Skeletal muscle satellite cell (primary cell): Measurements from ENCODE around the gene IZUMO2.
A peak's percentile ranks its signal among the peaks of the same experiment; 100 is the strongest.
"Not testable (repeated sequence)": the region's sequence is repeated elsewhere in the genome, so short reads cannot be mapped to it uniquely, and the experiment has no call there.

Experiments used
- H3K27me3 ChIP-seq: 2 replicates; pipeline ENCODE4 v1.7.0; 2013; ENCODE audit warnings: low read length; ENCODE audit not compliant: control insufficient read depth, insufficient read depth
- H3K36me3 ChIP-seq: 2 replicates; pipeline ENCODE4 v1.7.0; 2013; ENCODE audit warnings: mild to moderate bottlenecking, control low read depth, low read length; ENCODE audit not compliant: insufficient read depth
- H3K4me1 ChIP-seq: 2 replicates; pipeline ENCODE4 v1.7.0; 2013; ENCODE audit warnings: low read length; ENCODE audit not compliant: control insufficient read depth, insufficient read depth
- H3K4me2 ChIP-seq: 2 replicates; pipeline ENCODE4 v1.7.0; 2013; ENCODE audit warnings: mild to moderate bottlenecking, low read length
- H3K4me3 ChIP-seq: 2 replicates; pipeline ENCODE4 v1.7.0; 2013; ENCODE audit warnings: low read length
- H3K9ac ChIP-seq: 2 replicates; pipeline ENCODE4 v1.7.0; 2013; ENCODE audit warnings: mild to moderate bottlenecking, low read depth, low read length, moderate library complexity
- H3K9me3 ChIP-seq: replicated peaks from 2 replicates; pipeline ENCODE4 v1.7.0; 2013; ENCODE audit warnings: mild to moderate bottlenecking, control low read depth, low read length

Gene IZUMO2

DNA sequence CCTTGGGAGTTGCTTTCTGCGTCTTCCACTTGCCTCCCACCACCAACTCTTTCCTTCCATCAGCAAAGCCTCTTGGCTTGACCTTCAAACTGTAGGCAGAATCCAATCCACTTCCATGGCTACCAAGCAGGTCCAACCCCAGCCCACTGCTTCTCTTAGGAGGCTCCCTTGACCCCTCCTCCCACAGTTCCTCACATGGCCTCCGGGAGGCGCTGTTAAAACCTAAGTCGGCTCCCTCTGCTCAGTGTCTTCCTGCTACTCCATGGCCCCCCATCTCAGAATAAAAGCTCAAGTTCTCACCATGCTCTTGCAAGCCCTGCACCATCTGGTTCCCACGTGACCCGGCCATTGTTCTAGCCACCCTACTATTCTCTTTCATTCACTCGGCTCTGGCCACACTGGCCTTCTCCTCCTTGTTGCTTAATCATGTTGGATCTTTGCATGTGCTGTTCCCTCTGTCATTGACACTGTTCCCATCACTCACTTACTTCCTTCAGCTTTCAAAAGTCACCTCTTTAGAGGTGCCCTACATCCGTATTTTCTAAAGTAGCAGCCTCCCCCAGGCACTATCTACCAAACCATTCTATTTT, 7.5 kb downstream of the IZUMO2 start:
- Histone ChIP-seq H3K36me3 (no peaks in the 10 kb centered on the region), H3K4me1 (no peaks in the 10 kb centered on the region), H3K27me3 (no peaks in the 10 kb centered on the region), H3K9me3 (peaks cover 5% of the 10 kb centered on the region), H3K4me3 (no peak overlapping the region), H3K4me2 (no peak overlapping the region), H3K9ac (no peak overlapping the region)

DNA sequence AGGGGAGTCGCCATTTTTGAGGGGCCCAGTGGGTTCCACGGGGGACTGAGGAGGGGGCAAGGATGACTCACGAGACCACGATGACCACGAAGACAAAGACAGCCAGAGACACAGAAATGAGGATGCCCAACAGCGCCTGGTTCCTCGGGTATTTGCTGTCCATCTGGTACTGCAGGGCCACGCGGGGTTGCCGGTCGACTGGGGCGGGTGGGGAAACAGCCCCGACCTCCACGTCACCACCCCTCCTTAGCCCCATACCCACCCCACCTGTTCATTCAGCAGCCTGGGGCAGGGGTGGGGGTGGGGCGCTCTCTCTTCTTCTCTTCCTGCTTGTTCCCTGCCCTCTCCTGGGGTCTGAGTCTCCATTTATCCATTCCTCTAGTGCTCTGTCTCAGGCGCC, 8.6 kb downstream of the IZUMO2 start:
- no peak overlapping the region for H3K4me3 ChIP-seq

DNA sequence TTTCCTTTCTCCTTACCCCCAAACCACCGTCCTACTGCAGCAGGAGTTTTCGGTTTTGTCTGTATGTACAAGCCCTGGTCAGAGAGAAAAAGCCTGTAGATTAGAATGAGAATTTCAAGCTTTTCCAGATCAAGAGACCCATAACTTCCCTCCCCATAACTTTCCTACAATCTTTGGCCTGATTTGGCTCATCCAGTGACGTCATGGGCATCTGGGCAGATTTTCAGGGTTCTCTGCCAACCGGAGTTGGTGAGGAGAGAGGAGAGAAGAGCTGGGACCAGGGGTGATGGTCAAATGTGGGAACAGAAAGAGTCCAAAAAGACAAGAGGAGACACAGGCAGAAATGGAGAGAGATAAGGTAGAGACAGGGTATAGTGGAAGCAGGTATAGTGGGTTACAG, 10.5 kb downstream of the IZUMO2 start:
- H3K27me3 ChIP-seq, result no peaks in the 10 kb centered on the region

More for the DNA sequence above, 8.6 kb downstream of the IZUMO2 start:
- Histone ChIP-seq H3K9me3 (peaks cover 5% of the 10 kb centered on the region), H3K27me3 (no peaks in the 10 kb centered on the region), H3K4me2 (no peak overlapping the region), H3K9ac (no peak overlapping the region), H3K4me1 (no peaks in the 10 kb centered on the region), H3K36me3 (no peaks in the 10 kb centered on the region)

DNA sequence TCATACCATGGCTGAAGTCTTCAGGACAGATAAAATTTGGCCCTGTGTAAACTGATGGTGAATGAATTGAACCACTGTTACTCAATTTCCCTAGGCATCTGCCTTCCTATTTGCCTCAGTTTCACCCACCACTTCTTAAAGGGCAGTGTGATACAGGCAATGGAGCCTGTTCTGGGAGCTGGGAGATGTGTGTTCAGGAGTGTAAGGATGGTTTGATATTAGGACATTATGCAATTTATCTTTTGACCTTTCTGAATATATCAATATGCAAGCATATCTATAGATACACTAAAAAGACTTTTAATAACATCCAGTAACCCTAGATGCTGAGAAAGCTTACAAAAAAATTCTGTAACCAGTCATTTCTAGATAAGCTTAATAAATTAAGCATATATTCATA, 14.6 kb downstream of the IZUMO2 start:
- Histone ChIP-seq H3K4me2 (no peak overlapping the region), H3K27me3 (no peaks in the 10 kb centered on the region), H3K9ac (no peak overlapping the region), H3K4me3 (no peak overlapping the region), H3K4me1 (no peaks in the 10 kb centered on the region), H3K36me3 (no peaks in the 10 kb centered on the region), H3K9me3 (no peaks in the 10 kb centered on the region)

More for the DNA sequence above, 10.5 kb downstream of the IZUMO2 start:
- no peak overlapping the region for H3K4me2 ChIP-seq
- no peaks in the 10 kb centered on the region for H3K9me3 ChIP-seq
- H3K4me1 ChIP-seq, result no peaks in the 10 kb centered on the region
- no peak overlapping the region for H3K4me3 ChIP-seq
- H3K36me3 ChIP-seq, result no peaks in the 10 kb centered on the region
- no peak overlapping the region for H3K9ac ChIP-seq

DNA sequence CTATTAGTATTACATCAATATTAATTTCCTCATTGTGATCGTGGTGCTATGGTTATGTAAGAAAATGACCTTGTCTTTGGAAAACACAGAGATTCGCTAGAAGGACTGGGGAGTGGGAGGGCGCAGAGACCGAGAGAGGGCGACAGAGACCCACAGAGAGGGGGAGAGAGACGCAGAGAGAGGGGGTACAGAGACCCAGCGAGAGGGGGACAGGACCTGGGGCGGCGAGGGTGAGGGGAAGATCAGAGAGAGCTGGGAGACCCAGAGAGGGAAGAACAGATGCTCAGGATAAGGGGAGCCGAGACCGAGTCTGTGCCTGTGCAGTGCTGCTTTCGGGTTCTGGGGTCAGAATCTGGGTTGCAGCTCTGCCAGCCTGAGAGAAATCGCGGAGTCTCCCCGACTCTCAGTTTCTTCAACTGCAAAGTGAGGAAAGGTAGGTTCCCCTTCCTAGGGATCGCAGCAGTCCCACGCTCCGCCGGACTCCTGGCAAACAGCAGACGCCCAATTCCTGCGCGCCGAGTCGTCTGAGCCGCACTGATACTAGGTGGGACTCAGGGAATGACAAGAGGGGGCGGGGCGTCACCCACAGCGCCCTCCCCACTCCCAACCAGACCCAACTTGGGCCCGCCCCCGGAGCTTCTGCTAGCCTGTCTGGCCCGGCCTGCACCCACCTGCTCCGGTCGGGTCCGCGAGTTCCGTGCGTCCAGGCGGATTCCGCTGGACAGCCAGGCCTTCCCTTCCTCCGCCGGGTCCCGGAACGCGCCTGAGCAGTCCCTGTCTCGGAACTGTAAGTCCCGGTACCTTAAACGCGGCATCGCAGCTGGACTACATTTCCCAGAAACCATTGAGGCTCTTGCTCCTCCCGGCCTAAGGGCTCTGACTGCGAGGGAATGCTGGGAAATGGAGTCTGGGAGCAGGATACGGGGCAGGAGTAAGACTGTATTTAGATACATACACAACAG, 15.3 kb downstream of the IZUMO2 start:
- Histone ChIP-seq H3K9ac (no peak overlapping the region), H3K4me2 (peak overlapping the region; percentile 77), H3K4me3 (peak overlapping the region; percentile 62), H3K27me3 (no peaks in the 10 kb centered on the region), H3K9me3 (no peaks in the 10 kb centered on the region), H3K36me3 (no peaks in the 10 kb centered on the region), H3K4me1 (no peaks in the 10 kb centered on the region)

DNA sequence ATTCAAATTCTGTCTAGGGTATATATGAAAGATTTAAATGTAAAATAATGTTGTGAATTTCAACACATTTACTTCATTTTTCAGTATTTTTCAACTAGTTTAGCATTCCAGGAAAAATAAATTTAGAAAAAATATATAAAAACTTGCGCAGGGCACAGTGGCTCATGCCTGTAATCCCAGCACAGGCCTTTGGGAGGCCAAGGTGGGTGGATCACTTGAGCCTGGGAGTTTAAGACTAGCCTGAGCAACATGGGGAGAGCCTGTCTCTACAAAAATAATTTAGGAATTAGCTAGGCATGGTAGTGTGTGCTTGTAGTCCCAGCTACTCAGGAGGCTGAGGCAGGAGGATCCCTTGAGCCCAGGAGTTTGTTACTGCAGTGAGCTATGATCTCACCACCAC, 21.2 kb downstream of the IZUMO2 start:
- not testable (repeated sequence) for H3K36me3 ChIP-seq, H3K4me3 ChIP-seq, H3K9me3 ChIP-seq, H3K4me2 ChIP-seq, H3K9ac ChIP-seq, H3K4me1 ChIP-seq, H3K27me3 ChIP-seq

DNA sequence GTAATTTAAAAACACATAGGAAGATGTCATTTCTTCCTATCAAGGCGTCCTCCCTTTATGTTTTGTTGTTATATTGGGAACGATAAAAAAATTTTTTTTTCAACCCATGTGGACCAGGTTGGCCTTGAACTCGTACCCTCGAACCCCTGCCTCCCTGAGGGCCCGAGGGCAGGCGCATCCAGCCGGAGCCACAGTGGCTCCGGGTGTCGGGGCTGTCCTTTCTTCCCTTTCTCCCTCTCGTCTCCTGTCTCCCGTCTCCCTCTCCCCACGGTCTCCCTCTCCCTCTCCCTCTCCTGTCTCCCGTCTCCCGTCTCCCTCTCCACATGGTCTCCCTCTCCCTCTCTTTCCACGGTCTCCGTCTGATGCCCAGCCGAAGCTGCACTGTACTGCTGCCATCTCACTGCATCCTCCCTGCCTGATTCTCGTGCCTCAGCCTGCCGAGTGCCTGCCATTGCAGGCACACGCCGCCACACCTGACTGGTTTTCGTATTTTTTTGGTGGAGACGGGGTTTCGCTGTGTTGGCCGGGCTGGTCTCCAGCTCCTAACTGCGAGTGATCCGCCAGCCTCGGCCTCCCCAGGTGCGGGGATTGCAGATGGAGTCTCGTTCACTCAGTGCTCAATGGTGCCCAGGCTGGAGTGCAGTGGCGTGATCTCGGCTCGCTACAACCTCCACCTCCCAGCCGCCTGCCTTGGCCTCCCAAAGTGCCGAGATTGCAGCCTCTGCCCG, 22.8 kb downstream of the IZUMO2 start:
- not testable (repeated sequence) for H3K27me3 ChIP-seq, H3K36me3 ChIP-seq, H3K4me2 ChIP-seq, H3K4me1 ChIP-seq, H3K9me3 ChIP-seq, H3K9ac ChIP-seq, H3K4me3 ChIP-seq

DNA sequence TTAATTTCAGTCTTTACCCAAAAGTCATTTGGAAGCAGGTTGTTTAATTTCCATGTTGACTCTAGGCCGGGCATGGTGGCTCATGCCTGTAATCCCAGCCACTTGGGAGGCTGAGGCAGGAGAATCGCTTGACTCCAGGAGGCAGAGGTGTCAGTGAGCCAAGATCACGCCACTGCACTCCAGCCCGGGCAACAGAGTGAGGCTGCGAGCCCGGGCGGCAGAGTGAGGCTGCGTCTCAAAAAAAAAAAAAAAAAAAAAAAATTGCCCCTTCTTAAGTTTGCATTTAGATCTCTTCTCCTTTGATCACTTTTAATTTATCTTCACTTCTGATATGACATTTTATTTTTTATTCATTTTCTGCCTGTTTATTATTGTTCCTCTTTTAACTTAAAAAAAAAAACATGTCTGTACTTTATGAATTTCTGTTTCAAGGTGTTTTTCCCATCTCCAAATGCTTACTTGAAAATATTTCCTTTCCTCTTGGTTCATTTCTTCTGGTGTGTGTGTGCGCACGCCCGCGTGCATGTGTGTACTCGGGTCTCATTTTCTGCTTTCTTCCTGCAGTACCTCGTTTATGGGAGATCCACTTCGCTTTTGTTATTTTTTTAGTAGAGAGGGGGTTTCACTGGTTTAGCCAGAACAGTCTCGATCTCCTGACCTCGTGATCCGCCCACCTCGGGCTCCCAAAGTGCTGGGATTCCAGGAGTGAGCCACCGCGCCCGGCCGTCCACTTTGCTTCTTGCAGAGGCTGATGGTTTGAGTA, 26.3 kb downstream of the IZUMO2 start:
- H3K4me3 ChIP-seq, result peak overlapping the region; percentile 34
- H3K9me3 ChIP-seq, H3K9ac ChIP-seq, H3K4me1 ChIP-seq, H3K27me3 ChIP-seq, H3K36me3 ChIP-seq: not testable (repeated sequence)
- peak overlapping the region; percentile 26 for H3K4me2 ChIP-seq

DNA sequence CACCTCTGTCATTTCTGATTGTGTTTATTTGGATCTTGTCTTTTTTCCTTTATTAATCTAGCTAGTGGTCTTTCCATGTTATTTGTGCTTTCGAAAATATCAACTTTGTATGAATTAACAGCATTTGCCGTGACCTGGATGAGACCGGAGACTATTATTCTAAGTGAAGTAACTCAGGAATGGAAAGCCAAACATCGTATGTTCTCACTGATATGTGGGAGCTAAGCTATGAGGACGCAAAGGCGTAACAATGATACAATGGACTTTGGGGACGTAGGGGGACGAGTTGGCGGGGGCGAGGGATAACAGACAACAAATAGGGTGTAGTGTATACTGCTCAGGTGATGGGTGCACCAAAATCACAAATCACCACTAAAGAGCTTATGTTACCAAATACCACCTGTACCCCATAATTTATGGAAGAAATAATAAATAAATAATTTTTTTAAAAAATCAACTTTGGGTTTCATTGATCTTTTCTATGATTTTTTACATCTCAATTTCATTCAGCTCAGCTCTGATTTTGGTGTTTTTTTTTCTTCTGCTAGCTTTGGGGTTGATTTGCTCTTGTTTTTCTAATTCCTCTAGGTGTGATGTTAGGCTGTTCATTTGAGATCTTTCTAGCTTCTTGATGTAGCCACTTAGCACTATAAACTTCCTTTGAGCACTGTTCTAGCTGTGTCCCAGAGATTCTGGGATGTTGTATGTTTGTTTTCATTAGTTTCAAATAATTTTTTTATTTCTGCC, 27.1 kb downstream of the IZUMO2 start:
- not testable (repeated sequence) for H3K36me3 ChIP-seq, H3K27me3 ChIP-seq, H3K4me2 ChIP-seq, H3K9me3 ChIP-seq, H3K4me1 ChIP-seq, H3K9ac ChIP-seq, H3K4me3 ChIP-seq

DNA sequence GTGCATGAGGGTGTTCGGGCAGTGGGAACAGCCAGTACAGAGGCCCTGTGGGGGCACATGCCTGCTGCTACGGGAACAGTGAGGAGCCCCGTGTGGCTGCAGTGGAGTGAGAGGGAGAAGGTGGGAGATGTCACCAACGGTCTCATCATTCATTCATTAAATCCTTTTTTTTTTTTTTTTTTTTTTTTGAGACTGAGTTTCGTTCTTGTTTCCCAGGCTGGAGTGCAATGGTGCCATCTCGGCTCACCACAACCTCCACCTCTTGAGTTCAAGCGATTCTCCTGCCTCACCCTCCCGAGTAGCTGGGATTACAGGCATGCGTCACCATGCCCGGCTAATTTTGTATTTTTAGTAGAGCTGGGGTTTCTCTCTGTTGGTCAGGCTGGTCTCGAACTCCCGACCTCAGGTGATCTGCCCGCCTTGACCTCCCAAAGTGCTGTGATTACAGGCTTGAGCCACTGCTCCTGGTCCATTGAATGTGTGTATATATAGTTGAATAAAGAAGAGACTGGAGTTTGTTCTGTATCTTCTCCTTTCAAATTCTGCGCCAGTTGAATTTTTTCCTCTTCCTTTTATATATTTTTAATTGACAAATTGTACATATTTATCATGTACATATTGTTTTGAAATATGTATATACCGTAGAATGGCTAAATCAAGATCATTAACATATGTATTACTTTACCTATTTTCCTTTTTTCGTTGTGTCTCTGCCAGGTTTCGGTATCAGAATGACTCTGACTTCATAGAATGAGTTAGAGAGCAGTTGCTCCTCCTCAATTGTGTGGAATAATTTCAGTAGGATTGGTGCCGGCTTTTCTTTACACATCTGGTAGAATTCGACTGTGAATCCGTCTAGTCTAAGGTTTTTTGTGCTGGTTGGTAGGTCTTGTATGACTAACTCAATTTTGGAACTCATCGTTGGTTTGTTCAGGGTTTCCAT, 28.0 kb downstream of the IZUMO2 start:
- not testable (repeated sequence) for H3K9ac ChIP-seq, H3K4me2 ChIP-seq, H3K36me3 ChIP-seq, H3K4me1 ChIP-seq, H3K4me3 ChIP-seq, H3K9me3 ChIP-seq, H3K27me3 ChIP-seq
